CD14-positive monocyte (primary cell): Measurements from ENCODE around the gene CUX1. TPM values are rescaled to one million over a fixed set of nuclear protein-coding genes. Genes with fewer than 3 reads are reported as not detected.

ENCODE experiments used
- DNase-seq, 3 donors: peaks; one replicate each; pipeline ENCODE4 v3.0.0-alpha.2; 2011 to 2022
- H2AFZ ChIP-seq: 2 replicates; pipeline ENCODE4 v1.6.0; 2012; ENCODE audit warnings: mild to moderate bottlenecking, low read depth, low read length, inconsistent platforms; ENCODE audit not compliant: insufficient read depth, poor library complexity, severe bottlenecking
- H3K27ac ChIP-seq, 2 donors: 1 replicate in 1 of 2; 2 replicates in 1 of 2; pipeline ENCODE4 v1.5.1; 2012 to 2013; ENCODE audit warnings: low read length in 2 of 2, control low read depth in 1 of 2, inconsistent platforms in 1 of 2, low read depth in 1 of 2, mild to moderate bottlenecking in 1 of 2
- H3K27me3 ChIP-seq, 2 donors: one replicate each; pipeline versions ENCODE4 v1.6.0 to v1.6.1; 2011 to 2013; ENCODE audit warnings: low read length in 2 of 2; ENCODE audit not compliant: control insufficient read depth in 2 of 2, insufficient read depth in 2 of 2
- H3K36me3 ChIP-seq, 2 donors: replicated peaks in 1 of 2; 1 replicate in 1 of 2; 2 replicates in 1 of 2; pipeline versions ENCODE4 v1.5.1 to v1.6.1; 2012 to 2013; ENCODE audit warnings: low read length in 2 of 2, control low read depth in 1 of 2, inconsistent platforms in 1 of 2, mild to moderate bottlenecking in 1 of 2; ENCODE audit not compliant: insufficient read depth in 2 of 2, control insufficient read depth in 1 of 2
- H3K4me1 ChIP-seq, 2 donors: 1 replicate in 1 of 2; 2 replicates in 1 of 2; pipeline versions ENCODE4 v1.5.1 to v1.6.1; 2012 to 2013; ENCODE audit warnings: low read length in 2 of 2, control low read depth in 1 of 2, inconsistent platforms in 1 of 2, mild to moderate bottlenecking in 1 of 2, moderate library complexity in 1 of 2; ENCODE audit not compliant: insufficient read depth in 2 of 2, control insufficient read depth in 1 of 2
- H3K4me2 ChIP-seq: replicated peaks from 2 replicates; pipeline ENCODE3; 2012; ENCODE audit warnings: low read length, moderate library complexity, mild to moderate bottlenecking; ENCODE audit not compliant: poor library complexity, severe bottlenecking; ENCODE audit errors: extremely low read depth
- H3K4me3 ChIP-seq, 3 experiments: fragments of 200-600 bp in 1 of 3; sonication (generic) in 1 of 3; replicated peaks in 1 of 3; 1 replicate in 2 of 3; 2 replicates in 1 of 3; pipeline ENCODE4 v1.5.1; 2011 to 2013; ENCODE audit warnings: low read length in 3 of 3, mild to moderate bottlenecking in 3 of 3, control low read depth in 2 of 3, low read depth in 2 of 3, inconsistent platforms in 1 of 3, moderate library complexity in 1 of 3
- H3K79me2 ChIP-seq: 2 replicates; pipeline ENCODE4 v1.6.0; 2012; ENCODE audit warnings: mild to moderate bottlenecking, control low read depth, inconsistent platforms, low read length, moderate library complexity; ENCODE audit not compliant: insufficient read depth
- H3K9ac ChIP-seq: 2 replicates; pipeline ENCODE4 v1.6.0; 2017; ENCODE audit warnings: low read length, mild to moderate bottlenecking; ENCODE audit not compliant: insufficient read depth, poor library complexity, severe bottlenecking
- H3K9me3 ChIP-seq, 2 donors: replicated peaks in 1 of 2; 1 replicate in 1 of 2; 2 replicates in 1 of 2; pipeline versions ENCODE4 v1.5.1 to v1.6.1; 2012 to 2013; ENCODE audit warnings: low read length in 2 of 2, control low read depth in 1 of 2; ENCODE audit not compliant: control insufficient read depth in 1 of 2, insufficient read depth in 1 of 2
- H4K20me1 ChIP-seq: 2 replicates; pipeline ENCODE4 v1.6.0; 2012; ENCODE audit warnings: mild to moderate bottlenecking, low read length, control low read depth, moderate library complexity; ENCODE audit not compliant: insufficient read depth
- H3K27ac Mint-ChIP-seq, 7 donors: one replicate each; pipeline ENCODE4 v1.8.0; 2020; ENCODE audit warnings: mild to moderate bottlenecking in 7 of 7, mixed read lengths in 7 of 7, moderate library complexity in 6 of 7, inconsistent platforms in 2 of 7
- H3K27me3 Mint-ChIP-seq, 3 donors: one replicate each; pipeline ENCODE4 v1.8.0; 2021 to 2022; ENCODE audit warnings: low read depth in 3 of 3, mild to moderate bottlenecking in 3 of 3, mixed read lengths in 3 of 3, moderate library complexity in 3 of 3, inconsistent platforms in 1 of 3
- H3K36me3 Mint-ChIP-seq, 2 donors: one replicate each; pipeline ENCODE4 v1.8.0; 2020; ENCODE audit warnings: mixed read lengths in 2 of 2, inconsistent platforms in 1 of 2, mild to moderate bottlenecking in 1 of 2
- H3K4me1 Mint-ChIP-seq: one replicate; pipeline ENCODE4 v1.8.0; 2020; ENCODE audit warnings: mild to moderate bottlenecking, mixed read lengths
- H3K4me3 Mint-ChIP-seq, 2 donors: one replicate each; pipeline ENCODE4 v1.8.0; 2020; ENCODE audit warnings: mild to moderate bottlenecking in 2 of 2, mixed read lengths in 2 of 2, moderate library complexity in 1 of 2
- H3K9me3 Mint-ChIP-seq, 7 donors: one replicate each; pipeline ENCODE4 v1.8.0; 2020 to 2022; ENCODE audit warnings: mixed read lengths in 7 of 7, mild to moderate bottlenecking in 6 of 7, moderate library complexity in 6 of 7, inconsistent platforms in 2 of 7
- WGBS: methylation state at CpG from one replicate; pipeline ENCODE4 v1.1.5; 2013; ENCODE audit warnings: missing lambda C conversion rate; ENCODE audit not compliant: insufficient coverage; 5-methylcytosine and 5-hydroxymethylcytosine counted together
- intact Hi-C, 2 donors: fragments of 100-400 bp; cut with micrococcal nuclease; formaldehyde crosslinking; loops; one replicate each; pipeline versions ENCODE4 v1.15.0 to v1.15.1; 2023
- polyA plus RNA-seq, 3 donors: library from polyadenylated mRNA; depleted of rRNA in 1 of 3; unstranded in 2 of 3; stranded (reverse) in 1 of 3; fragments of 300-500 nt in 2 of 3; fragments of >200 nt in 1 of 3; fragmentation: Illumina TruSeq in 2 of 3; gene quantifications; 1 replicate in 2 of 3; 2 replicates in 1 of 3; pipeline ENCODE4 v1.2.3, GENCODE V29; 2012 to 2021
- TF ChIP-seq, protein P1 (sequence below): fragments of 200-600 bp; IDR thresholded peaks from one replicate; pipeline ENCODE4 v1.8.0; 2022; ENCODE audit warnings: antibody characterized with exemption, mild to moderate bottlenecking

The CUX1 gene
- polyA plus RNA-seq, 3 donors = 17.6 to 38.0 (median 28.0) TPM

DNA sequence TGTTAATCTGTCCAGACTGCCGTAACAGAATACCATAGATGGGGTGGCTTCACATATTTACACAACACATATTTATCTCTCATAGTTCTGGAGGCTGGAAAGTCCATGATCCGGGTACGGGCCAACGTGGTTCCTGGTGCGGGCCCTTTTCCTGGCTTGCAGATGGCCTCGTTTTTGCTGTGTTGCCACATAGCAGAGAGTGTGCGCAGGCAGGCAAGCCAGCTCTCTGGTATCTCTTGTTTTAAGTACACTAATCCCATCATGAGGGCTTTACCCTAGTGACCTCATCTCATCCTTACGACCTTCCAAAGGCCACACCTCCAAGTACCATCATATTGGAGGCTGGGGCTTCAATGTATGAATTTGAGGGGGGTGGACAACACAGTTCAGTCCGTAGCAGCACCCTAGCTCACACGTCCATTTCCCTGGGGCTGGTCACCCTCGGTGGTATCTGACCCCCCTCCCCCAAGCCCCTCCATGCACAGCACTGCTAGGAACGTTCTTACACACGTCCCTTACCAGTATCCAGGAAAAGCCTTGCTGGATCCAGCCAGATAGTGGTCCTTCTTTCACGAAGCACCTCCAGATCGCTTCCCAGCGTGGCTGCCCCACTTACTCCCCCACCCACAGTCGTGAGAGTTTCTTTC, 21.5 kb downstream of the CUX1 start:
- no peak for DNase-seq
- Histone ChIP-seq H3K9ac (no peak overlapping the region), H3K4me3 (no peak overlapping the region), H2AFZ (no peak overlapping the region), H4K20me1 (peaks cover 98% of the 10 kb centered on the region), H3K4me2 (no peak overlapping the region), H3K36me3 (no peaks in the 10 kb centered on the region), H3K9me3 (no peaks in the 10 kb centered on the region), H3K4me1 (no peaks in the 10 kb centered on the region), H3K27me3 (no peaks in the 10 kb centered on the region), H3K27ac (peak overlapping the region in 1 of 2 donors; percentile 6), H3K79me2 (peaks cover 100% of the 10 kb centered on the region)
- H3K27ac Mint-ChIP-seq = peak overlapping the region in 6 of 7 donors; percentile 1 to 57 (median 26)
- peaks cover 10% of the 10 kb centered on the region for H3K4me1 Mint-ChIP-seq
- no peak overlapping the region for H3K4me3 Mint-ChIP-seq
- H3K36me3 Mint-ChIP-seq = peaks cover 0 to 17% of the 10 kb centered on the region in 2 donors
- peaks cover 0 to 4% (median 1%) of the 10 kb centered on the region in 3 donors for H3K27me3 Mint-ChIP-seq
- peaks cover 0 to 2% (median 0%) of the 10 kb centered on the region in 7 donors for H3K9me3 Mint-ChIP-seq
- TF ChIP-seq, protein P1, sequence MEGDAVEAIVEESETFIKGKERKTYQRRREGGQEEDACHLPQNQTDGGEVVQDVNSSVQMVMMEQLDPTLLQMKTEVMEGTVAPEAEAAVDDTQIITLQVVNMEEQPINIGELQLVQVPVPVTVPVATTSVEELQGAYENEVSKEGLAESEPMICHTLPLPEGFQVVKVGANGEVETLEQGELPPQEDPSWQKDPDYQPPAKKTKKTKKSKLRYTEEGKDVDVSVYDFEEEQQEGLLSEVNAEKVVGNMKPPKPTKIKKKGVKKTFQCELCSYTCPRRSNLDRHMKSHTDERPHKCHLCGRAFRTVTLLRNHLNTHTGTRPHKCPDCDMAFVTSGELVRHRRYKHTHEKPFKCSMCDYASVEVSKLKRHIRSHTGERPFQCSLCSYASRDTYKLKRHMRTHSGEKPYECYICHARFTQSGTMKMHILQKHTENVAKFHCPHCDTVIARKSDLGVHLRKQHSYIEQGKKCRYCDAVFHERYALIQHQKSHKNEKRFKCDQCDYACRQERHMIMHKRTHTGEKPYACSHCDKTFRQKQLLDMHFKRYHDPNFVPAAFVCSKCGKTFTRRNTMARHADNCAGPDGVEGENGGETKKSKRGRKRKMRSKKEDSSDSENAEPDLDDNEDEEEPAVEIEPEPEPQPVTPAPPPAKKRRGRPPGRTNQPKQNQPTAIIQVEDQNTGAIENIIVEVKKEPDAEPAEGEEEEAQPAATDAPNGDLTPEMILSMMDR = no peak
- intact Hi-C loops = no loop called here
- WGBS = 88% methylated on average over 8 of the region's 17 CpGs

DNA sequence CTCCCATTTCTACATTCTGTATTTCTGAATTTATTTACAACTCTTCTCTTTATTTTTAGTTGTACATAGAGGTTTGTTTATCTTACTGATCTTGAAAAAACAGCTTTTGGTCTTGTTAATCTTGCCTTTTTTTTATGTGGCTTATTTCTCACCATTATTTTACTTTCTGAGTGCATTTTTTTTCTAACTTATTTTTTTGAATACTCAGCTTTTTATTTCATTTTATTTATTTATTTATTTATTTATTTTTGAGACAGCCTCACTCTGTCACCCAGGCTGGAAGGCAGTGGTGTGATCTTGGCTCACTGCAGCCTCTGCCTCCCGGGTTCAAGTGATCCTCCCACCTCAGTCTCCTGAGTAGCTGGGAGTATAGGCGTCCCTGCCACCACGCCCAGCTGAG, 23.9 kb downstream of the CUX1 start:
- Histone ChIP-seq H3K27ac (no peak overlapping the region), H3K4me1 (no peaks in the 10 kb centered on the region), H3K9ac (no peak overlapping the region), H2AFZ (no peak overlapping the region), H3K79me2 (peaks cover 100% of the 10 kb centered on the region), H3K9me3 (peaks cover 3% of the 10 kb centered on the region in 2 donors), H3K36me3 (no peaks in the 10 kb centered on the region), H3K4me2 (no peak overlapping the region), H4K20me1 (peaks cover 96% of the 10 kb centered on the region), H3K27me3 (no peaks in the 10 kb centered on the region), H3K4me3 (no peak overlapping the region)
- Mint-ChIP-seq H3K36me3 (peaks cover 2 to 25% of the 10 kb centered on the region in 2 donors), H3K4me3 (no peak overlapping the region), H3K9me3 (peaks cover 2 to 6% (median 4%) of the 10 kb centered on the region in 7 donors), H3K4me1 (peaks cover 7% of the 10 kb centered on the region), H3K27me3 (peaks cover 0 to 1% (median 1%) of the 10 kb centered on the region in 3 donors), H3K27ac (peak overlapping the region in 2 of 7 donors; percentile 41 to 50)
- intact Hi-C loops = no loop called here
- no peak for DNase-seq
- WGBS = no CpG with 5 or more reads among the region's 3 CpGs
- TF ChIP-seq, protein P1 = no peak
